Keratinocyte (primary cell): Measurements from ENCODE around the gene ACOXL. TPM values are rescaled to one million over a fixed set of nuclear protein-coding genes. Genes with fewer than 3 reads are reported as not detected.

Experiments used
- DNase-seq: peaks from one replicate; pipeline ENCODE4 v3.0.0-alpha.2; 2011; ENCODE audit warnings: low read depth, missing footprints, low spot score
- FAIRE-seq: peaks from 2 replicates; lab custom pipeline; 2011; peaks lifted over from hg19 to GRCh38; lab: Jason Lieb, UNC
- H2AFZ ChIP-seq: 2 replicates; pipeline ENCODE4 v1.6.0; 2012; ENCODE audit warnings: low read length, control low read depth, inconsistent platforms; ENCODE audit not compliant: control insufficient read depth
- H3K27ac ChIP-seq: 2 replicates; pipeline ENCODE4 v1.5.1; 2011; ENCODE audit warnings: low read length; ENCODE audit not compliant: control insufficient read depth, insufficient read depth
- H3K27me3 ChIP-seq: 3 replicates; pipeline ENCODE4 v1.6.0; 2011; ENCODE audit warnings: low read length; ENCODE audit not compliant: control insufficient read depth, insufficient read depth; ENCODE audit errors: extremely low read depth
- H3K36me3 ChIP-seq, 2 experiments: 2 replicates in 1 of 2; 3 replicates in 1 of 2; pipeline ENCODE4 v1.5.1; 2011; ENCODE audit warnings: low read length in 2 of 2, mild to moderate bottlenecking in 1 of 2; ENCODE audit not compliant: control insufficient read depth in 2 of 2, insufficient read depth in 2 of 2; ENCODE audit errors: extremely low read depth in 1 of 2
- H3K4me1 ChIP-seq: 3 replicates; pipeline ENCODE4 v1.5.1; 2011; ENCODE audit warnings: low read length; ENCODE audit not compliant: control insufficient read depth, insufficient read depth; ENCODE audit errors: extremely low read depth
- H3K4me2 ChIP-seq: 3 replicates; pipeline ENCODE4 v1.6.0; 2011; ENCODE audit warnings: low read depth, low read length; ENCODE audit not compliant: control insufficient read depth, insufficient read depth; ENCODE audit errors: extremely low read depth
- H3K4me3 ChIP-seq, 3 experiments: fragments of 200-600 bp in 1 of 3; sonication (generic) in 1 of 3; 2 replicates in 2 of 3; 3 replicates in 1 of 3; pipeline ENCODE4 v1.5.1; 2011 to 2016; ENCODE audit warnings: low read length in 3 of 3, mild to moderate bottlenecking in 3 of 3, control low read depth in 2 of 3, inconsistent platforms in 1 of 3, low read depth in 1 of 3, mixed read lengths in 1 of 3, mixed run types in 1 of 3, moderate library complexity in 1 of 3; ENCODE audit not compliant: control insufficient read depth in 2 of 3, insufficient read depth in 2 of 3; ENCODE audit errors: extremely low read depth in 1 of 3
- H3K79me2 ChIP-seq: 2 replicates; pipeline ENCODE4 v1.6.0; 2012; ENCODE audit warnings: low read length; ENCODE audit not compliant: control insufficient read depth, insufficient read depth
- H3K9ac ChIP-seq: 3 replicates; pipeline ENCODE4 v1.6.0; 2011; ENCODE audit warnings: low read length; ENCODE audit not compliant: control insufficient read depth, insufficient read depth; ENCODE audit errors: extremely low read depth
- H3K9me1 ChIP-seq: 3 replicates; pipeline ENCODE4 v1.6.0; 2011; ENCODE audit warnings: low read length; ENCODE audit not compliant: control insufficient read depth, insufficient read depth; ENCODE audit errors: extremely low read depth
- H3K9me3 ChIP-seq: 2 replicates; pipeline ENCODE4 v1.5.1; 2012; ENCODE audit warnings: low read depth, low read length; ENCODE audit not compliant: control insufficient read depth
- H4K20me1 ChIP-seq: 3 replicates; pipeline ENCODE4 v1.6.0; 2011; ENCODE audit warnings: low read length; ENCODE audit not compliant: control insufficient read depth, insufficient read depth; ENCODE audit errors: extremely low read depth
- EZH2 ChIP-seq: IDR thresholded peaks from one replicate; pipeline ENCODE4 v1.6.1; 2012; ENCODE audit warnings: inconsistent platforms, mild to moderate bottlenecking, low read length, moderate library complexity
- dilution Hi-C: fragments of 300-500 bp; cut with MboI; formaldehyde crosslinking; loops from one replicate; pipeline ENCODE4 v1.7.0; 2020; ENCODE audit warnings: low sequenced_read_pairs; ENCODE audit not compliant: extremely low pct_ligation_motif_present
- polyA plus RNA-seq, 5 experiments: library from polyadenylated mRNA; depleted of rRNA in 3 of 5; stranded (reverse) in 3 of 5; stranded (forward) in 1 of 5; unstranded in 1 of 5; fragments of >200 nt; gene quantifications; 1 replicate in 1 of 5; 2 replicates in 3 of 5; 3 replicates in 1 of 5; pipeline versions ENCODE4 v1.2.1 to v1.2.3, GENCODE V29; 2011 to 2012; ENCODE audit warnings: missing spikeins in 2 of 5, low read depth in 1 of 5, low replicate concordance in 1 of 5
- TF ChIP-seq, protein P1 (sequence below), 3 experiments: IDR thresholded peaks in 1 of 3; conservative IDR thresholded peaks in 1 of 3; optimal IDR thresholded peaks in 1 of 3; 2 replicates in 2 of 3; 3 replicates in 1 of 3; pipeline versions ENCODE3 to v1.5.1; 2011; ENCODE audit warnings: low read length in 3 of 3, mild to moderate bottlenecking in 3 of 3, moderate library complexity in 2 of 3, control low read depth in 1 of 3, inconsistent platforms in 1 of 3; ENCODE audit not compliant: insufficient read depth in 2 of 3; ENCODE audit errors: extremely low read depth in 1 of 3

Gene ACOXL
- polyA plus RNA-seq, 1 donor (not counting 4 experiments of a cell fraction or from before 2014, with no cell fraction given): 0.04 TPM

- Histone ChIP-seq H2AFZ (no peak overlapping the region), H3K9me3 (no peaks in the 10 kb centered on the region), H3K79me2 (no peaks in the 10 kb centered on the region), H3K36me3 (no peaks in the 10 kb centered on the region), H3K27me3 (peaks cover 15% of the 10 kb centered on the region), H3K9ac (no peak overlapping the region), H3K9me1 (no peaks in the 10 kb centered on the region), H4K20me1 (no peaks in the 10 kb centered on the region), H3K4me2 (no peak overlapping the region), H3K4me1 (no peaks in the 10 kb centered on the region), H3K4me3 (no peak overlapping the region), H3K27ac (no peak overlapping the region)
- TF ChIP-seq EZH2: no peak
- FAIRE-seq: no peak
- dilution Hi-C loops: no loop called here
- DNase-seq: no peak
Observed at GRCh38 chr2:110800611-110801402, 68.4 kb downstream of the ACOXL start.

- Histone ChIP-seq H3K4me2 (no peak overlapping the region), H3K9ac (no peak overlapping the region), H3K27ac (no peak overlapping the region), H4K20me1 (no peaks in the 10 kb centered on the region), H3K27me3 (peaks cover 15% of the 10 kb centered on the region), H3K9me1 (no peaks in the 10 kb centered on the region), H3K36me3 (no peaks in the 10 kb centered on the region), H3K4me3 (no peak overlapping the region), H3K4me1 (no peaks in the 10 kb centered on the region), H3K79me2 (no peaks in the 10 kb centered on the region), H3K9me3 (no peaks in the 10 kb centered on the region), H2AFZ (no peak overlapping the region)
- dilution Hi-C loops: no loop called here
- DNase-seq (no peak), FAIRE-seq (no peak)
- TF ChIP-seq, protein P1, sequence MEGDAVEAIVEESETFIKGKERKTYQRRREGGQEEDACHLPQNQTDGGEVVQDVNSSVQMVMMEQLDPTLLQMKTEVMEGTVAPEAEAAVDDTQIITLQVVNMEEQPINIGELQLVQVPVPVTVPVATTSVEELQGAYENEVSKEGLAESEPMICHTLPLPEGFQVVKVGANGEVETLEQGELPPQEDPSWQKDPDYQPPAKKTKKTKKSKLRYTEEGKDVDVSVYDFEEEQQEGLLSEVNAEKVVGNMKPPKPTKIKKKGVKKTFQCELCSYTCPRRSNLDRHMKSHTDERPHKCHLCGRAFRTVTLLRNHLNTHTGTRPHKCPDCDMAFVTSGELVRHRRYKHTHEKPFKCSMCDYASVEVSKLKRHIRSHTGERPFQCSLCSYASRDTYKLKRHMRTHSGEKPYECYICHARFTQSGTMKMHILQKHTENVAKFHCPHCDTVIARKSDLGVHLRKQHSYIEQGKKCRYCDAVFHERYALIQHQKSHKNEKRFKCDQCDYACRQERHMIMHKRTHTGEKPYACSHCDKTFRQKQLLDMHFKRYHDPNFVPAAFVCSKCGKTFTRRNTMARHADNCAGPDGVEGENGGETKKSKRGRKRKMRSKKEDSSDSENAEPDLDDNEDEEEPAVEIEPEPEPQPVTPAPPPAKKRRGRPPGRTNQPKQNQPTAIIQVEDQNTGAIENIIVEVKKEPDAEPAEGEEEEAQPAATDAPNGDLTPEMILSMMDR (optimal IDR thresholded peaks at IDR 0.05 in 1 of 3, IDR thresholded peaks at IDR 0.05 in 1 of 3, conservative IDR thresholded peaks at IDR 0.05 in 1 of 3; ENCODE audit: extremely low read depth in 1 of 3, insufficient read depth in 2 of 3, low read length in 3 of 3): no peak
- no peak for TF ChIP-seq EZH2
Observed at GRCh38 chr2:110802208-110802932, 70.0 kb downstream of the ACOXL start.
